HCT116 (cell line): Measurements from ENCODE around the gene XKR8. TPM values are rescaled to one million over a fixed set of nuclear protein-coding genes. Genes with fewer than 3 reads are reported as not detected.

Source experiments
- ATAC-seq: fragments of 200-7000 bp; cut with Tn5 transposase; 2 replicates; pipeline ENCODE4 v1.9.1; 2020; ENCODE audit warnings: mild to moderate bottlenecking, moderate library complexity
- BruUV-seq: library from RNA; stranded (reverse); fragments of 400-500 nt; replicated peaks from 2 replicates; lab custom pipeline; 2021; lab: Mats Ljungman, UMichigan
- CTCF ChIA-PET: fragments of 300-600 bp; sonication (Branson Sonifier 250); formaldehyde crosslinking; loops from one replicate; lab custom pipeline; 2021; ENCODE audit warnings: antibody characterized with exemption; lab: Charles Lee
- POLR2A ChIA-PET: fragments of 300-600, 350-600 bp; sonication (Branson Sonifier 250); formaldehyde crosslinking; loops from one replicate; lab custom pipeline; 2021; ENCODE audit warnings: antibody characterized with exemption; lab: Charles Lee
- RAD21 ChIA-PET, 2 experiments: fragments of 300-600 bp; sonication (Branson Sonifier 250); formaldehyde crosslinking; loops; one replicate each; lab custom pipeline; 2023; ENCODE audit warnings: low total read pairs in 2 of 2; ENCODE audit not compliant: uncharacterized antibody in 2 of 2, unreplicated experiment in 2 of 2, low non-redundant PET in 1 of 2; lab: Charles Lee
- DNase-seq: peaks from one replicate; pipeline ENCODE4 v3.0.0-alpha.2; 2010; ENCODE audit warnings: low read depth, low spot score
- H2AFZ ChIP-seq: fragments of 200-600 bp; shearing (Covaris generic), sonication (generic); 2 replicates; pipeline ENCODE4 v1.6.1; 2017; ENCODE audit warnings: low read depth, mixed run types, mixed read lengths, antibody characterized with exemption, low read length; ENCODE audit not compliant: poor library complexity, severe bottlenecking
- H3K27ac ChIP-seq: 2 replicates; pipeline ENCODE4 v1.5.1; 2012; ENCODE audit warnings: low read depth, low read length
- H3K27me3 ChIP-seq: fragments of 200-600 bp; sonication (generic); 2 replicates; pipeline ENCODE4 v1.6.1; 2016; ENCODE audit warnings: mixed run types, low read length, mixed read lengths; ENCODE audit not compliant: insufficient read depth
- H3K36me3 ChIP-seq, 2 experiments: fragments of 200-500 bp in 1 of 2; fragments of 200-600 bp in 1 of 2; sonication (Bioruptor generic) in 1 of 2; sonication (generic) in 1 of 2; 2 replicates each; pipeline versions ENCODE4 v1.5.1 to v1.6.1; 2014 to 2016; ENCODE audit warnings: low read length in 2 of 2, inconsistent platforms in 1 of 2, mixed read lengths in 1 of 2, mixed run types in 1 of 2; ENCODE audit not compliant: insufficient read depth in 2 of 2, control insufficient read depth in 1 of 2
- H3K4me1 ChIP-seq, 2 experiments: fragments of 200-600 bp in 1 of 2; sonication (generic) in 1 of 2; 2 replicates each; pipeline versions ENCODE4 v1.5.1 to v1.6.1; 2012 to 2017; ENCODE audit warnings: low read length in 2 of 2, inconsistent platforms in 1 of 2, mild to moderate bottlenecking in 1 of 2, mixed read lengths in 1 of 2, mixed run types in 1 of 2, moderate library complexity in 1 of 2; ENCODE audit not compliant: insufficient read depth in 2 of 2, control insufficient read depth in 1 of 2
- H3K4me2 ChIP-seq: fragments of 200-600 bp; sonication (generic); 2 replicates; pipeline ENCODE4 v1.6.1; 2017; ENCODE audit warnings: mixed run types, low read length, mixed read lengths
- H3K4me3 ChIP-seq, 2 experiments: fragments of 200-600 bp in 1 of 2; sonication (generic) in 1 of 2; replicated peaks in 1 of 2; 2 replicates each; pipeline ENCODE4 v1.5.1; 2011 to 2016; ENCODE audit warnings: low read length in 2 of 2, control low read depth in 1 of 2, low read depth in 1 of 2, mild to moderate bottlenecking in 1 of 2, mixed read lengths in 1 of 2, mixed run types in 1 of 2
- H3K79me2 ChIP-seq: fragments of 200-600 bp; sonication (generic); 2 replicates; pipeline ENCODE4 v1.6.1; 2017; ENCODE audit warnings: mild to moderate bottlenecking, mixed run types, low read length, moderate library complexity, mixed read lengths; ENCODE audit not compliant: insufficient read depth
- H3K9ac ChIP-seq: fragments of 200-600 bp; sonication (generic); 2 replicates; pipeline ENCODE4 v1.6.1; 2016; ENCODE audit warnings: low read length, mixed read lengths
- H3K9me2 ChIP-seq: fragments of 200-600 bp; sonication (generic), shearing (Covaris generic); 2 replicates; pipeline ENCODE4 v1.6.1; 2017; ENCODE audit warnings: mixed run types, mild to moderate bottlenecking, moderate library complexity; ENCODE audit not compliant: insufficient read depth
- H3K9me3 ChIP-seq, 2 experiments: fragments of 200-500 bp in 1 of 2; fragments of 200-600 bp in 1 of 2; sonication (Bioruptor generic) in 1 of 2; sonication (generic) in 1 of 2; 2 replicates each; pipeline ENCODE4 v1.6.1; 2014 to 2017; ENCODE audit warnings: low read length in 2 of 2, mixed read lengths in 2 of 2, inconsistent platforms in 1 of 2, low read depth in 1 of 2, mild to moderate bottlenecking in 1 of 2, mixed run types in 1 of 2, moderate library complexity in 1 of 2; ENCODE audit not compliant: control insufficient read depth in 1 of 2, insufficient read depth in 1 of 2
- H4K20me1 ChIP-seq: fragments of 200-600 bp; sonication (generic), shearing (Covaris generic); 2 replicates; pipeline ENCODE4 v1.6.1; 2017; ENCODE audit warnings: mixed run types, mild to moderate bottlenecking, moderate library complexity; ENCODE audit not compliant: insufficient read depth
- ATF3 ChIP-seq: IDR thresholded peaks from 2 replicates; pipeline ENCODE4 v1.6.1; 2012
- EZH2 ChIP-seq: fragments of 200-600 bp; sonication (generic); IDR thresholded peaks from 2 replicates; pipeline ENCODE4 v1.6.1; 2017; ENCODE audit warnings: antibody characterized with exemption, mixed run types
- EZH2phosphoT487 ChIP-seq: fragments of 200-600 bp; IDR thresholded peaks from 2 replicates; pipeline ENCODE4 v1.6.1; 2018; ENCODE audit warnings: antibody characterized with exemption, borderline replicate concordance
- FOSL1 ChIP-seq: IDR thresholded peaks from 2 replicates; pipeline ENCODE4 v1.6.1; 2012; ENCODE audit warnings: low read depth
- REST ChIP-seq: IDR thresholded peaks from 2 replicates; pipeline ENCODE4 v1.6.1; 2012; ENCODE audit warnings: low read depth
- SIN3A ChIP-seq: IDR thresholded peaks from 2 replicates; pipeline ENCODE4 v1.6.1; 2012; ENCODE audit warnings: low read depth
- SP1 ChIP-seq: IDR thresholded peaks from 2 replicates; pipeline ENCODE4 v1.6.1; 2012; ENCODE audit warnings: low read depth
- SRF ChIP-seq: IDR thresholded peaks from 2 replicates; pipeline ENCODE4 v1.6.1; 2012; ENCODE audit warnings: low read depth
- TCF7L2 ChIP-seq: IDR thresholded peaks from 2 replicates; pipeline ENCODE4 v1.7.0; 2011; ENCODE audit warnings: borderline replicate concordance, inconsistent platforms; ENCODE audit not compliant: insufficient read depth, insufficient read length; ENCODE audit errors: extremely low read depth
- YY1 ChIP-seq: IDR thresholded peaks from 2 replicates; pipeline ENCODE4 v1.6.1; 2011; ENCODE audit warnings: low read length, low read depth, moderate library complexity, mild to moderate bottlenecking; ENCODE audit not compliant: insufficient replicate concordance; ENCODE audit errors: extremely low read depth
- ZBTB33 ChIP-seq: IDR thresholded peaks from 2 replicates; pipeline ENCODE4 v1.6.1; 2011; ENCODE audit warnings: mild to moderate bottlenecking, low read length, moderate library complexity; ENCODE audit not compliant: insufficient replicate concordance; ENCODE audit errors: extremely low read depth
- ZNF274 ChIP-seq: fragments of 200-500 bp; sonication (Bioruptor generic); IDR thresholded peaks from 2 replicates; pipeline ENCODE4 v1.6.1; 2014; ENCODE audit warnings: mild to moderate bottlenecking, low read depth, low read length, inconsistent platforms
- intact Hi-C: fragments of 100-400 bp; cut with micrococcal nuclease; formaldehyde crosslinking; loops from 2 replicates; pipeline ENCODE4 v1.10.0; 2022
- total RNA-seq: library from RNA; stranded (reverse); gene quantifications from one replicate; pipeline ENCODE4 v1.2.1, GENCODE V29; 2021; ENCODE audit not compliant: unreplicated experiment

XKR8 gene
- total RNA-seq, 1 experiment from 2014 or later: 11.0 TPM

GRCh38 chr1:27993241-27993640, 33.5 kb downstream of the XKR8 start:
- intact Hi-C loops: no loop called here
- Histone ChIP-seq H3K36me3 (peaks cover 37 to 42% of the 10 kb centered on the region in 2 experiments; a peak in 3 of 4 replicates), H3K27me3 (no peaks in the 10 kb centered on the region), H4K20me1 (no peaks in the 10 kb centered on the region), H3K4me1 (no peaks in the 10 kb centered on the region), H3K9me3 (no peaks in the 10 kb centered on the region), H3K79me2 (no peaks in the 10 kb centered on the region), H2AFZ (no peak overlapping the region), H3K4me2 (no peak overlapping the region), H3K27ac (no peak overlapping the region), H3K4me3 (no peak overlapping the region), H3K9ac (no peak overlapping the region), H3K9me2 (no peaks in the 10 kb centered on the region)
- no peak for TF ChIP-seq ZBTB33
- ATAC-seq (no peak), DNase-seq (no peak)
- no TSS peak for BruUV-seq
- ChIA-PET RAD21 (no interaction called here), CTCF (no interaction called here), POLR2A (no interaction called here)

- Histone ChIP-seq H3K4me2 (no peak overlapping the region), H3K9ac (no peak overlapping the region), H3K4me3 (no peak overlapping the region), H2AFZ (no peak overlapping the region), H3K36me3 (peaks cover 30 to 37% of the 10 kb centered on the region in 2 experiments; a peak in 3 of 4 replicates), H3K4me1 (no peaks in the 10 kb centered on the region), H3K9me3 (no peaks in the 10 kb centered on the region), H4K20me1 (no peaks in the 10 kb centered on the region), H3K9me2 (no peaks in the 10 kb centered on the region), H3K27me3 (no peaks in the 10 kb centered on the region), H3K79me2 (no peaks in the 10 kb centered on the region), H3K27ac (no peak overlapping the region)
- ATAC-seq: no peak
- ChIA-PET POLR2A (no interaction called here), CTCF (no interaction called here), RAD21 (no interaction called here)
- intact Hi-C loops: no loop called here
- no TSS peak for BruUV-seq
- no peak for DNase-seq
- TF ChIP-seq EZH2 (no peak), REST (no peak), TCF7L2 (no peak), SRF (no peak), SP1 (no peak), SIN3A (no peak), EZH2phosphoT487 (no peak), ATF3 (no peak), FOSL1 (no peak), YY1 (no peak), ZNF274 (no peak), ZBTB33 (no peak)
These were observed 34.3 kb downstream of the XKR8 start for GRCh38 chr1:27994060-27994459.
